ENCODE measurements around the gene CYP20A1.
"Not testable (repeated sequence)": the region's sequence is repeated elsewhere in the genome, so short reads cannot be mapped to it uniquely, and the experiment has no call there.

CYP20A1 gene

GRCh38 chr2:203282101-203282500, 43.3 kb downstream of the CYP20A1 start:
- no peak for DNase-seq

GRCh38 chr2:203286532-203286931, 47.7 kb downstream of the CYP20A1 start:
- DNase-seq: no peak

GRCh38 chr2:203301667-203302066, 62.8 kb downstream of the CYP20A1 start:
- DNase-seq: no peak

GRCh38 chr2:203302586-203302985, 63.8 kb downstream of the CYP20A1 start:
- not testable (repeated sequence) for DNase-seq

- no peak for DNase-seq
Measured at GRCh38 chr2:203310688-203311436, 72.0 kb downstream of the CYP20A1 start.

GRCh38 chr2:203326356-203326755, 87.5 kb downstream of the CYP20A1 start:
- no peak for DNase-seq

- DNase-seq: no peak
Measured at GRCh38 chr2:203327582-203327900, 88.7 kb downstream of the CYP20A1 start.

DNA sequence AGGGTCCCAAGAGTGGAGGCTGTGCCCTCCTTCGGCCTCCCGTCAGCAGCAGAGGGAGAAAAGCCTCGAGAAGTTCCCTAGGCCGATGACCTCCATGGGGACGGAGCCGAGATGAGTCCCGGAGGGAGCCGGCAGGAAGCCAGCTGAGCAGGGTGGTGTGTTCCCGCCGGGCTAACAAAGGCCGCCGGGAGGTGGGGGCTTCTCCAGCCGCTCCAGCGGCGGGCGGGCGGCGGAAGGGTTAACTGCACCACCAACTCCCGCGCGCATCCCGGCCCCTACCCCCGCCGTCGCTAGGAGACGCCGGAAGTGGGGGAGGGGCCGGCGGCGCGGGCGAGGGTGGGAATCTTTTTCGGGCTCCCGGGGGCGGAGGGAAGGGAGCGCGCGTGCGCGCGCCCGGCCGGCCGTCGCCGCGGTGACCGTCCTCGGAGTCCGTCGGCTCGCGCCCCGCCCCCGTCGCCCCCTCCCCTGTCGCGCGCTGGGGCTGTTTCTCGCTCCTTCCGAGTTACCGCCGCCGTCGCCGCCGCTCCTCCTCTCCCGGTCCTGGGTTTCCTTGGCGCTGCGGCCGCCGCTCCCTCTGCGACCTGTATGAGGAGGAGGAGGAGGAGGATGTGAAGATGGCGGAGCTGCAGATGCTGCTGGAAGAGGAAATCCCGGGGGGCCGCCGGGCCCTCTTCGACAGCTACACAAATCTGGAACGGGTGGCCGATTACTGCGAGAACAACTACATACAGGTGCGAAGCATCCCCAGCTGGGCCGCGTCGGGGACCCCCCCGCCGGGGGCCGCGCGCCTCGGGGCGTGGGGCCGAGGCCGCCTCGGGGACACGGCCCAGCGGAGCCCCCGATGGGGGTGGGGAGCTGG, 89.3 kb downstream of the CYP20A1 start, which contains the start of gene ABI2:
TSS of gene ABI2 (plus strand) at position 494 of the 859 bp plus-strand sequence. CDS start at position 615, 121 bp downstream.
- DNase-seq: peak; percentile 93

- peak; percentile 54 for DNase-seq
Measured at GRCh38 chr2:203328760-203329540, 90.1 kb downstream of the CYP20A1 start.

DNA sequence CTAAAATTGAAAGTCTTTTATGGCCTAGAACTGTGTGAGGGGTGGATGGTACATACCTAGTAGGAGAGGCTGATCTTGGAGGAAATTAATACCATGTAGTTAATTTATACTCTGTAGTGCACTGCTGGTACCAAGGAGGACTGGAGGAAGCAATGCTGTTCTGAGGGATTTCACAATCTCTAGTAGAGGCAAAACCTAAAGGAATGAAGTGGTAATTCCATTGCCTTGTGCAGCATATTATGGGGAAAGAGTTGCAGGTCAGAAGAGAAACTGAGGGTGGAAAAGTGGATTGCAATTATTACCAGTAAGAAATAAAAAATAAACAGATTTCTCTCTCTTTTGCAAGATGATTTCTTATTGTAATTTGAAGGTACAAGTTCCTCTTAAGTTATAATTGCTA, 91.6 kb downstream of the CYP20A1 start:
- peak; percentile 12 for DNase-seq

GRCh38 chr2:203338322-203338721, 99.5 kb downstream of the CYP20A1 start:
- DNase-seq: no peak

DNA sequence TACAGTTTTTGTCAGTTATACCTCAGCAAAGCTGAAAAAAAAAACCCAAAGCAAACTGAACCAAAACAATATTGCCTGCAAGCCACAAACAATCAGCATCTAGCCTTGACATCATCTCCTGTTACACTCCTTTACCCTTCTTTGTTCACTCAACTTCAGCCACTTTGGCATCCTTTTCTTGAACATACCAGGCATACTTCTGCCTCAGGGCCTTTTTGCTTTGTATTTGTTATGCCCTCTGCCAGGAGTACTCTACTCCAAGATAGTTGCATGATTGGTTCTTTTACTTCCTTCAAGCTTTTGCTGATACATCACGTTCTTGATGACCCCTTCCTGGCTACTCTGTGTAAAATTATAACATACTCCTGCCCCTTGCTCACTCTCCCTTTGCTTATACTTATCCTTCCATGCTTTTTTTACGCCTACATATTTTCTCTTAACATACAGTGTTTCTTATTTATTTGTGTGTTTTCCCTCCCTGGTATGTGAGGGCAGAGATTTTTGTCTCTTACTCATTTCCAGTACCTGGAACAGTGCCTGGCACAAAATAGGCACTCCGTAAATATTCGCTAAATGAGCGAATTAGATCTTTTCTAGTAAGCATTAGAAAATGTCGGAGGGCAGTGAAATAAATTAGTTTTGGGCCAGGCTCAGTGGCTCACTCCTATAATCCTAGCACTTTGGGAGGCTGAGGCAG, 102.1 kb downstream of the CYP20A1 start:
- no peak for DNase-seq

DNA sequence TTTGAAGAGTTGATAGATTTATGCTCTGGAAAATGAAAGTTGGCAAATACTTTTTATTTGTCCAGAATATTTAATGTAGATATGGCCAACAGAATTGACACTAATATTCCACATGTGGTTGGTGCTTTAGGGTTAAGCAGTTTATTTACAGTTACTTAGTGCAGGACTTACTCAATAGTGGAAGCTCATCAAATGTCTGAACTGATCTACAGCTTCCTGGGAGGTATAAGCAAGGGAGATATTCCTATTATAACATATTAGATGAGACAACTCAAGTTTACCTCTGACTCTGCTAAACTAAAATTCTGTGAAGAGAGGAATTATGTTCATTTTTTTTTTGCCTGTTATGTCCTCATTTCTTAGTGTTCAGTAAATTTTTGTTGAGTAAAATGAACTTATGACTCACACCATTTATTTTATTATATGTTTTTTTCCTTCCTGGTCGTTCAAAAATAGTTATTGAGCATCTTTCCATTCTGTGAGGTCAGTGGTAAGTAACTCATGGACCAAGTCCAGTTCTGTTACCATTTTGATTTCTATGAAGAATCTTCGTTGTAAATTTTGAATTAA, 103.0 kb downstream of the CYP20A1 start:
- DNase-seq: no peak

DNA sequence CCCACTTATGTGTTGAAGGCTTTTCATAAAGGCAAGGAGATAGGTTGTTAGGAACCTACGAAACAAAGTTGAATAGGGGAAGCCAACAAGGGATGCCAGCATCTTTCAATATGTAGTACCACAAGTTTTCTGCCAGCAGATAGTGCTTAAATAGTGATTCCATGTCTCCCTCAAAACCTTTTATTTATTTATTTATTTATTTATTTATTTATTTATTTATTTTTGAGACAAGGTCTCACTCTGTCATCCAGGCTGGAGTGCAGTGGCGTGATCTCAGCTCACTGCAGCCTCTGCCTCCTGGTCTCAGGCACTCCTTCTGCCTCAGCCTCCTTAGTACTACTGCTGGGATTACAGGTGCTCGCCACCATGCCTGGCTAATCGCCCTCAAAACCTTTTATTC, 103.6 kb downstream of the CYP20A1 start:
- DNase-seq: not testable (repeated sequence)

GRCh38 chr2:203344667-203345066, 105.8 kb downstream of the CYP20A1 start:
- no peak for DNase-seq

- DNase-seq: no peak
Measured at GRCh38 chr2:203346612-203347011, 107.8 kb downstream of the CYP20A1 start.

- DNase-seq: no peak
Measured at GRCh38 chr2:203347375-203347774, 108.6 kb downstream of the CYP20A1 start.

DNA sequence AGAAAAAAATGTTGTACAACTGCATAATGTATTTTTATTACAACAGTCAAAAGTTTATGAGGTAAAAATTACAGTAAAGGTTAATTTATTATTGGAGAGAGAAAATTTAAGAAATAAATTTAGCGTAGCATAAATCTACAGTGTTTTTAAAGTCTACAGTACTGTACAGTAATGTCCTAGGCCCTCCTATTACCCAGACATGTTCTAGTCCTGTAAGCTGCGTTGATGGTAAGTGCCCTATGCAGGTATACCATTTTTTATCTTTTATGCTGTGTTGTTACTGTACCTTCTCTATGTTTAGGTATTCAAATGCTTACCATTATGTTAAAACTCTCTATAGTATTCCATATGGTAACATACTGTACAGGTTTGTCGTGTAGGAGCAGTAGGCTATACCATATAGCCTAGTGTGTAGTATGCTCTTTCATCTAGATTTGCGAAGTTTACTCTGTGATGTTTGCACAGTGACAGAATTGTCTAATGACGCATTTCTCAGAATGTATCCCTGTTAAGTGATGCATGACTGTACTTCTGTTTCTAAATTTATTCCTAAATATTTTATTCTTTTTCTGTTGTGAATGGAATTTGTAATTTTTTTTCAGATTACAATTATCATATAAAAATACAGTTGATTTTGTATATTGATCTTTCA, 113.9 kb downstream of the CYP20A1 start:
- DNase-seq: peak; percentile 46

DNA sequence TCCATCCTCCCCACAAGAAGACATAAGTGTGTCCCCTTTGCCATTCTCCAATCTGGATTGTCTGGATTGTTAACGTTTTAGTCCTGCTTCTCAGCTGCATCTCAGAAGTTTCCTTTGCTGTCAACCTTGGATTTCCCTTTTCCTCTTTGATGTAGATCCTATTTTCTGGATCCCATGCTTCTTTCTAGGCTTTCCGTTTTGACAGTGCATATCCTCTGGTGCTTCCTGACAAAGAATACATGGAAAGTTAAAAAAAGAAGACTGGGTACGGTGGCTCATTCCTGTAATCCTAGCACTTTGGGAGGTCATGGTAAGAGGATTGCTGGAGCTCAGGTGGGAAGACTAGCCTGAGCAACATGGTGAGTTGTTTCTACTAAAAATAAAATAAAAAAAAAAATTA, 116.1 kb downstream of the CYP20A1 start:
- no peak for DNase-seq
